ENCODE data around the gene GEMIN7. TPM values are rescaled to one million over a fixed set of nuclear protein-coding genes. Genes with fewer than 3 reads are reported as not detected.
A peak's percentile ranks its signal among the peaks of the same experiment; 100 is the strongest.

Gene GEMIN7, protein sequence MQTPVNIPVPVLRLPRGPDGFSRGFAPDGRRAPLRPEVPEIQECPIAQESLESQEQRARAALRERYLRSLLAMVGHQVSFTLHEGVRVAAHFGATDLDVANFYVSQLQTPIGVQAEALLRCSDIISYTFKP
- 72.2 and 77.0 TPM in 2 replicates for total RNA-seq (2014; rRNA removed; shearing (Covaris generic))

- peak; percentile 95 for DNase-seq
- Histone ChIP-seq H3K27me3 (ENCODE audit: control insufficient read depth, insufficient read depth, low read length) (no peaks in the 10 kb centered on the region), H3K36me3 (replicated peaks; ENCODE audit: control insufficient read depth, insufficient read depth, low read length) (peaks cover 5% of the 10 kb centered on the region), H3K4me3 (ENCODE audit: insufficient read depth, low read depth, low read length) (peak within 1 kb of the TSS; percentile 72)
Measured at GRCh38 chr19:45079063-45079910, at the start of gene GEMIN7. GEMIN7 (plus strand) TSS chr19:45079260; CDS start chr19:45090115, 10,855 bp downstream.

DNA sequence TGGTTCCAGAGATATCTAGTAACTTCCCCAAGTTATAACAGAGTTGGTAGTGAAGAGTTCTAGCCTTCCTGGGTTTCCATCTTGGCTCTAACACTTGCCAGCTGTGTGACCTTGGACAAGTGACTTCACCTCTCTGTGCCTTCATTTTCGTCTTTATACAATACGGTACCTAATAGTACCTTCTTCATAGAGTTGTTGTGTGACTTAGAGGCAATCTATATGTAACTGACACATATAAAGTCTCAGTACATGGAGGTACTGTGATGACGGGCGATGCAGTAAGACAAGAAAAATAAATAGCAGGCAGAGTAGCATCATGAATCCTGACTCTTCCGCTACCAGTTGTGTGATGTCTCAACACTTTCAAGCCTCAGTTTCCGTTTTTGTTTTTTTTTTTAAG, 48.2 kb upstream of the GEMIN7 start:
- peaks cover 4% of the 10 kb centered on the region for H3K36me3 ChIP-seq (replicated peaks; ENCODE audit: control insufficient read depth, insufficient read depth, low read length)
- no peak for DNase-seq
- no peak overlapping the region for H3K4me3 ChIP-seq (ENCODE audit: insufficient read depth, low read depth, low read length)
- H3K27me3 ChIP-seq (ENCODE audit: control insufficient read depth, insufficient read depth, low read length), result no peaks in the 10 kb centered on the region

GRCh38 chr19:45032421-45032820, 46.6 kb upstream of the GEMIN7 start:
- DNase-seq, result no peak
- Histone ChIP-seq H3K36me3 (replicated peaks; ENCODE audit: control insufficient read depth, insufficient read depth, low read length) (peaks cover 4% of the 10 kb centered on the region), H3K27me3 (ENCODE audit: control insufficient read depth, insufficient read depth, low read length) (no peaks in the 10 kb centered on the region), H3K4me3 (ENCODE audit: insufficient read depth, low read depth, low read length) (no peak overlapping the region)

DNA sequence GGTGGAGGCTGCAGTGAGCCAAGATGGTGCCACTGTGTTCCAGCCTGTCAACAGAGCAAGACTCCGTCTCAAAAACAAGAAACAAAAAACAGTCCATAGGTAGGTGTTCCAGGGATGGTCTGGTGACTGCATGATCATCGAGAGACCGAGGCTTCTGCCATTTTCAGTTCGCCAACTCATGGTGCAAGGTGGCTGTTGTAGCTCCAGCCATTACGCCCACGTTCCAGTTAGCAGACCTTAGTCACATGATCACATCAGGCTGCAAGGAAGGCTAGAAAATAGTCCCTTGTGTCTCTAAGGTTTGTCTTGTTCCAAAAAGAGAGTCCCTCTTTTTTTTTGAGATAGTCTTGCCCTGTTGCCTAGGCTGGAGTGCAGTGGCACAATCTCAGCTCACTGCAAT, 43.3 kb upstream of the GEMIN7 start:
- H3K4me3 ChIP-seq (ENCODE audit: insufficient read depth, low read depth, low read length), result no peak overlapping the region
- DNase-seq, result no peak
- peaks cover 9% of the 10 kb centered on the region for H3K36me3 ChIP-seq (replicated peaks; ENCODE audit: control insufficient read depth, insufficient read depth, low read length)
- H3K27me3 ChIP-seq (ENCODE audit: control insufficient read depth, insufficient read depth, low read length), result no peaks in the 10 kb centered on the region

- Histone ChIP-seq H3K36me3 (replicated peaks; ENCODE audit: control insufficient read depth, insufficient read depth, low read length) (peaks cover 20% of the 10 kb centered on the region), H3K27me3 (ENCODE audit: control insufficient read depth, insufficient read depth, low read length) (no peaks in the 10 kb centered on the region), H3K4me3 (ENCODE audit: insufficient read depth, low read depth, low read length) (no peak overlapping the region)
- peak; percentile 54 for DNase-seq
Measured at GRCh38 chr19:45037393-45038169, 41.5 kb upstream of the GEMIN7 start.

DNA sequence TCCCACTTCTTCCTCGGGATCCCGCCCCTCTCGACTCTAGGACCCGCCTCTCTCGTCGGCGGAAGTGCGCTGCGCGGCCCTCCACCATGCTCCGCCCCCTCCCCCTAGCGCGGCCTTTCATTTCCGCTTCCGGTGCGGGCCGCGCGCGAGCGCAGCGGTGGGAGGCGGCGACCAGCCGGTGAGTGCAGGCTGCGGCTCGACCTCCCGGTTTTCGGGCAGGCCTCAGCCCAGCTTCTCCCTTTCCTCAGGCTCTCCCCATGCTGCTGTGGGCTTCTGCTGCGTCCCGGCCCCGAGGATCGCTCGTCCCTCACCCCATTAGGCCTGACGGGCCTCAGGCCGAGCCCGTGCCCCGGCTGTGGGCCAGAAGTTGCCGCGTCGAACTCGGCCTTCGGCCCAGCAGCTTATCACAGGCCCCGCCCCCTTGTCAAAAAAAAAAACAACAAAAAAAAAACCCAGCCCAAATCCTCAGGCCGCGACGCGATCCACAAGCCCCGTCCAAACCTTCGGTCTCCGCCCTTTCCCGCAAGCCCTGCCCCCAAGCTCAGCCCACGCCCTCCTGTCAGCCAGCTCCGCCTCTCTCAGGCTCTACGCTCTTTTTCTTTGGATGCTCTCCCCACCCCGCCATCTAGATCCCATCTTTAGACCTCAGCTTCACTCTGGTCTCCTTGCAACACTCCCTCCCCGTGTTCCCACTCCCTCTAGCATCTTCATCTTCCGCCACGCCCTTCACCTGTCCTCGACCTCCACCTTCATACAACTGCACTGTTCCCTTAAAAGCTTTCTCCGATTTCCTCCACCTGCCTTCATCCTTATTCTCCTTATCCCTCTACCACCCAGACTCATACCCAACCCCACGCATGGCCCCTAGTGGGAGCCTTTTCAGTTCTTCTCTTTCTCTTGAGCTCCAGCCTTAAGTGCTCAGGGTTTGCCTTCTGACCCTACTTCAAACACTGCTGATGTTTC, 39.8 kb upstream of the GEMIN7 start, which contains the start of gene CLASRP:
Gene CLASRP (plus strand): TSS at position 115 of the 963 bp plus-strand sequence. CDS start 1,168 bp downstream, outside the sequence.
- Histone ChIP-seq H3K36me3 (replicated peaks; ENCODE audit: control insufficient read depth, insufficient read depth, low read length) (peaks cover 22% of the 10 kb centered on the region), H3K27me3 (ENCODE audit: control insufficient read depth, insufficient read depth, low read length) (no peaks in the 10 kb centered on the region), H3K4me3 (ENCODE audit: insufficient read depth, low read depth, low read length) (peak within 1 kb of the TSS; percentile 99)
- peak; percentile 99 for DNase-seq

GRCh38 chr19:45040059-45040771, 38.8 kb upstream of the GEMIN7 start:
- Histone ChIP-seq H3K4me3 (ENCODE audit: insufficient read depth, low read depth, low read length) (no peak overlapping the region), H3K36me3 (replicated peaks; ENCODE audit: control insufficient read depth, insufficient read depth, low read length) (peaks cover 28% of the 10 kb centered on the region), H3K27me3 (ENCODE audit: control insufficient read depth, insufficient read depth, low read length) (no peaks in the 10 kb centered on the region)
- no peak for DNase-seq

- no peak for DNase-seq
- peaks cover 28% of the 10 kb centered on the region for H3K36me3 ChIP-seq (replicated peaks; ENCODE audit: control insufficient read depth, insufficient read depth, low read length)
- no peaks in the 10 kb centered on the region for H3K27me3 ChIP-seq (ENCODE audit: control insufficient read depth, insufficient read depth, low read length)
- H3K4me3 ChIP-seq (ENCODE audit: insufficient read depth, low read depth, low read length), result no peak overlapping the region
Measured at GRCh38 chr19:45041125-45041524, 37.9 kb upstream of the GEMIN7 start.

DNA sequence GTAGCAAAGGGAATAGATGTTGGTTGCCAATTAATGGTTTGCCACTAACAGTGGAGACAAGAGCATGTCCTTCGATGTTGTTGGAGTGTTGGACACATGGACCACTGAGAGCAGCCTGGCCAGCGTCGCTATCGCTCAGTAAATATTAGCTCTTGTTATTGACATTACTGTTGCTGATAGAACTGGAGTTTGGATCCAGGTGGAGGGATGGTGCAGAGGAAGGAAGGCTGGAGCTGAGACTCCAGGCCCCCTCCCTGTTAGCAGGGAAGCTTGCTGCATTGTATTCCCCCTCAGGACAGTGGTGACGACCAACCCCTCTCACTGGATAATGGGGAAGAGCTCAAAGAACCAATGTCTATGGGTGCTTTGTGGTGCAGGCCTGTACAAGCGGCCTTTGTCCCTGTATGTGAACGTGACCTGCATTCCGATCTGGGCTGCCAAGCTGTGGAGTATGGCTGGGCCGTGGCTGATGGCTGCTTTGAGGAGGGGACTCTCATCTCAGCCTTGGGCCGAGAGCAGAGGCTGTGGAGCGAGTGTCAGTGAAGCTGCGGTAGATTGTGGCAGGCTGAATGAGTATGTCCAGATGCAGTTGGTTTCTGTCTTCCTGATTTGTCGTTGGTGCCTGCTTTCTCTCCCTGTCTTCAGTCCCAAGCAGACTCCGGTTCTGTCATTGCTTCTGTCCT, 33.2 kb upstream of the GEMIN7 start:
- DNase-seq, result no peak
- no peaks in the 10 kb centered on the region for H3K27me3 ChIP-seq (ENCODE audit: control insufficient read depth, insufficient read depth, low read length)
- H3K36me3 ChIP-seq (replicated peaks; ENCODE audit: control insufficient read depth, insufficient read depth, low read length), result peaks cover 21% of the 10 kb centered on the region
- no peak overlapping the region for H3K4me3 ChIP-seq (ENCODE audit: insufficient read depth, low read depth, low read length)

GRCh38 chr19:45046355-45046754, 32.7 kb upstream of the GEMIN7 start:
- Histone ChIP-seq H3K4me3 (ENCODE audit: insufficient read depth, low read depth, low read length) (no peak overlapping the region), H3K36me3 (replicated peaks; ENCODE audit: control insufficient read depth, insufficient read depth, low read length) (peaks cover 18% of the 10 kb centered on the region), H3K27me3 (ENCODE audit: control insufficient read depth, insufficient read depth, low read length) (no peaks in the 10 kb centered on the region)
- no peak for DNase-seq

DNA sequence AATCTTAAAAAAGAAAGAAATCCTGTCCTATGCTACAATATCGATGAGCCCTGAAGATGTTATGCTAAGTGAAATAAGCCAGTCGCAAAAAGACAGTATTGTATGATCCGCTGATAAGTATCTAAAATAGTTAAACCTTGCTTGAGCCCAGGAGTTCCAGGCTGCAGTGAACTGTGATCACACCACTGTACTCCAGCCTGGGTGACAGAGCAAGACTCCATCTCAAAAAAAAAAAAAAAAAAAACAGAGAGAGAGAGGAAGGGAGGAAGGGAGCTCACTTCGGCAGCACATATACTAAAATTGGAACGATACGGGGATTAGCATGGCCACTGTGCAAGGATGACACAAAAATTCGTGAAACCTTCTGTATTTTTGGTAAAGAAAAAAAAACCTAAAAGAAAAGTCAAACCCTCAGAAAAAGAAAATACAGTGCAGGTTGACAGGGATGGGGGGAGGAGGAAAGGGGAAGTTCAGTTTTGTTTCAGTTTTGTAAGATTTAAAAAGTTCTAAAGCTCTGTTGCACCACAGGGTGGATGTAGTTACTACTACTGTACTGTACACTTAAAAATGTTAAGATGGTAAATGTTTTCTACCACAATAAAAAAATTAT, 31.8 kb upstream of the GEMIN7 start:
- Histone ChIP-seq H3K4me3 (ENCODE audit: insufficient read depth, low read depth, low read length) (no peak overlapping the region), H3K27me3 (ENCODE audit: control insufficient read depth, insufficient read depth, low read length) (no peaks in the 10 kb centered on the region), H3K36me3 (replicated peaks; ENCODE audit: control insufficient read depth, insufficient read depth, low read length) (peaks cover 14% of the 10 kb centered on the region)
- DNase-seq, result no peak

DNA sequence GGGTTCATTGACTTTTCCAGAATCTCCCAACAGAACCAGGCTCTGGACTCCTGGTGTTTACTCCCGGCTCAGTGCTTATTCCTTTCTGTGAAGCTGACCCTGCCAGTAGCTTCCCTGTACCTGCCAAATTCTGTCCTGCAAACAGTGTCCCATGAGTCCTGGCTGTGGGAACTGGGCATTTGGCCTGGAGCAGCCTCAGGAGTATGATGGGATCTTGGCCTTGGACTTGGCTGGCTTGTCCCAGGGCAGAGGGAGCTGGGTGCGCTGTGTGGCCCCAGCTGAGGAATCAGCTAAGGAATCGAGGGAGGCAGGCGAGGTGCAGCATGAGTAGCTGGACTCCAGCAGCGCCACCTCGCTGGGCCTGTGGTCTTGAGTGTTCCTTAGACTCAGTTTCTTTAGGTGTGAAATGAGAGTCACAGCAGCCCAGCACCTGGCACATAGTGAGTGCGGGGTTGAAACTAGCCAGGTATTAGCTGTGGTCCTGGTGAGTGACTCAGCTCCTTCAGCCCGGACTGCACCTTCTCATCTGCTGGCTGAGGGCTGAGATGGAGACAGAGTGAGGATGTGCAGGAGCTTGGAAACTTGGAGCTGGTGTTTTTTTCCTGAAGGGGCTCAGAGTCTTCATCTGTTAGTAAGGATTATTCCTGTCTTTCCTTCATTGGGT, 29.9 kb upstream of the GEMIN7 start:
- H3K36me3 ChIP-seq (replicated peaks; ENCODE audit: control insufficient read depth, insufficient read depth, low read length), result peaks cover 17% of the 10 kb centered on the region
- no peak overlapping the region for H3K4me3 ChIP-seq (ENCODE audit: insufficient read depth, low read depth, low read length)
- H3K27me3 ChIP-seq (ENCODE audit: control insufficient read depth, insufficient read depth, low read length), result no peaks in the 10 kb centered on the region
- DNase-seq, result no peak

Measured in H7 (cell line).